D721Med (cell line): ENCODE measurements around the gene MYL11.
"Not testable (repeated sequence)": the region's sequence is repeated elsewhere in the genome, so short reads cannot be mapped to it uniquely, and the experiment has no call there.

Source experiments
- DNase-seq: peaks from one replicate; pipeline ENCODE4 v3.0.0; 2011; ENCODE audit warnings: low spot score; ENCODE audit not compliant: insufficient read length
- FAIRE-seq: peaks from 2 replicates; lab custom pipeline; 2011; peaks lifted over from hg19 to GRCh38; lab: Jason Lieb, UNC
- CTCF ChIP-seq: IDR thresholded peaks from 2 replicates; pipeline ENCODE4 v1.5.1; 2012; ENCODE audit warnings: mild to moderate bottlenecking, control low read depth; ENCODE audit not compliant: insufficient read depth; ENCODE audit errors: missing control alignments

Gene MYL11

DNA sequence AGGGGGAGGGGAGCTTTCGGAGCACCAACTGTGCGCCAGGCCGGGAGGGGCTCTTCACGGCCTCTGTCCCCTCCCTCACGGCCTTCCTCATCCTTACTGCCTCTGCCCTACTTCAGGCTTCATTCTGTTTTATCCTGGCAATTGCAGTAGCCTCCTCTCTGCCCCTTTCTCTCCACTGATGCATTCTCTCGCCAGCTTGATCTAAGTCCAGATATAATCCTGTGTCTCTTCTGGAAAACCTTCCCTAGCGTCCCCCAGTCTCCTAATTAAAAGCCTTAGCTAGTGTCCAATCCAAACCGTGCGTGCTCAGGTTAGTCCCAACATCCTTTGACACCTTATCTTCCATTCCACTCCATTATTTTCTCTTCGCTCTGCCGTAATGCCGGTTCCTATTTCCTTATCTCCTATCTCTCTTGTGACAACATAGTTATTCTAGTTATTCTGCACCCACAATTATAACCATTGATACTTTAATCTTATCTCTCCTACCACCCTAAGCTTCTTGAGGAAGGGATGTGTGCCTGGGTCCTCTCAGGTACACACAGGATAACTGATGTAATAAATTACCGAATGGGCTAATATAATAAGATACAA lies 21.5 kb downstream of the MYL11 start:
- no peak for DNase-seq
- no peak for FAIRE-seq
- TF ChIP-seq CTCF = no peak

- FAIRE-seq, DNase-seq: not testable (repeated sequence)
These were observed 22.0 kb downstream of the MYL11 start for GRCh38 chr16:30396627-30397026.

GRCh38 chr16:30397056-30397455 lies 22.5 kb downstream of the MYL11 start:
- TF ChIP-seq CTCF = no peak
- DNase-seq (no peak), FAIRE-seq (no peak)

- FAIRE-seq (no peak), DNase-seq (no peak)
- TF ChIP-seq CTCF = no peak
These were observed 23.4 kb downstream of the MYL11 start for GRCh38 chr16:30397776-30398660.

- no peak for FAIRE-seq
- no peak for DNase-seq
- no peak for TF ChIP-seq CTCF
These were observed 24.2 kb downstream of the MYL11 start for GRCh38 chr16:30398661-30399434.

- TF ChIP-seq CTCF = no peak
- FAIRE-seq (no peak), DNase-seq (no peak)
These were observed 25.0 kb downstream of the MYL11 start for GRCh38 chr16:30399435-30400186.
